ENCODE results near the gene NFATC2IP.

The NFATC2IP gene

GRCh38 chr16:28987170-28987853 is 36.6 kb downstream of the NFATC2IP start:
- Histone ChIP-seq H3K27me3 (ENCODE audit: insufficient read depth, low read length) (no peaks in the 10 kb centered on the region), H2AK5ac (ENCODE audit: low read length) (no peak overlapping the region), H3K23ac (ENCODE audit: low read length) (no peak overlapping the region), H2AFZ (ENCODE audit: insufficient read depth, low read length, poor library complexity) (no peak overlapping the region), H3K27ac (ENCODE audit: low read depth, low read length) (no peak overlapping the region), H3K4ac (ENCODE audit: low read depth, low read length) (no peak overlapping the region), H2BK5ac (ENCODE audit: low read depth, low read length, poor library complexity) (no peak overlapping the region), H3K36me3 (ENCODE audit: control insufficient read depth in 1 of 2, insufficient read depth in 2 of 2, low read length in 2 of 2) (peaks cover 36 to 53% of the 10 kb centered on the region in 2 experiments), H4K12ac (ENCODE audit: low read depth, low read length) (no peak overlapping the region), H3K9me3 (ENCODE audit: insufficient read depth, low read depth, low read length) (peaks cover 4% of the 10 kb centered on the region), H2BK120ac (ENCODE audit: insufficient read depth, low read length, poor library complexity) (no peak overlapping the region), H3K14ac (ENCODE audit: low read length) (no peak overlapping the region), H3K79me2 (ENCODE audit: control insufficient read depth, insufficient read depth, low read length, poor library complexity) (no peaks in the 10 kb centered on the region), H4K91ac (ENCODE audit: low read depth, low read length) (no peak overlapping the region), H4K8ac (ENCODE audit: low read depth, low read length) (no peak overlapping the region), H3K4me3 (ENCODE audit: low read depth, low read length) (no peak overlapping the region), H3K79me1 (ENCODE audit: low read length) (no peaks in the 10 kb centered on the region), H3K4me1 (ENCODE audit: control insufficient read depth in 1 of 2, insufficient read depth in 2 of 2, low read length in 2 of 2) (no peaks in the 10 kb centered on the region), H3K18ac (ENCODE audit: low read length) (no peak overlapping the region), H2BK12ac (ENCODE audit: low read length) (no peak overlapping the region), H3K9ac (ENCODE audit: low read length) (no peak overlapping the region), H3K4me2 (ENCODE audit: low read length) (no peak overlapping the region)
- DNase-seq, result no peak
- WGBS (ENCODE audit: extremely low coverage, insufficient coverage, insufficient read length), result no CpG with 5 or more reads among the region's 4 CpGs

- Histone ChIP-seq H3K4me3 (ENCODE audit: low read depth, low read length) (no peak overlapping the region), H4K12ac (ENCODE audit: low read depth, low read length) (no peak overlapping the region), H3K14ac (ENCODE audit: low read length) (no peak overlapping the region), H2BK12ac (ENCODE audit: low read length) (no peak overlapping the region), H3K4ac (ENCODE audit: low read depth, low read length) (no peak overlapping the region), H3K9me3 (ENCODE audit: insufficient read depth, low read depth, low read length) (peaks cover 4% of the 10 kb centered on the region), H3K79me2 (ENCODE audit: control insufficient read depth, insufficient read depth, low read length, poor library complexity) (no peaks in the 10 kb centered on the region), H2BK5ac (ENCODE audit: low read depth, low read length, poor library complexity) (no peak overlapping the region), H3K79me1 (ENCODE audit: low read length) (no peaks in the 10 kb centered on the region), H2BK120ac (ENCODE audit: insufficient read depth, low read length, poor library complexity) (no peak overlapping the region), H3K23ac (ENCODE audit: low read length) (no peak overlapping the region), H2AK5ac (ENCODE audit: low read length) (no peak overlapping the region), H3K4me2 (ENCODE audit: low read length) (no peak overlapping the region), H4K8ac (ENCODE audit: low read depth, low read length) (no peak overlapping the region), H2AFZ (ENCODE audit: insufficient read depth, low read length, poor library complexity) (no peak overlapping the region), H3K36me3 (ENCODE audit: control insufficient read depth in 1 of 2, insufficient read depth in 2 of 2, low read length in 2 of 2) (peaks cover 20 to 33% of the 10 kb centered on the region in 2 experiments), H3K18ac (ENCODE audit: low read length) (no peak overlapping the region), H3K4me1 (ENCODE audit: control insufficient read depth in 1 of 2, insufficient read depth in 2 of 2, low read length in 2 of 2) (no peaks in the 10 kb centered on the region), H3K9ac (ENCODE audit: low read length) (no peak overlapping the region), H3K27me3 (ENCODE audit: insufficient read depth, low read length) (no peaks in the 10 kb centered on the region), H4K91ac (ENCODE audit: low read depth, low read length) (no peak overlapping the region), H3K27ac (ENCODE audit: low read depth, low read length) (no peak overlapping the region)
- no CpG with 5 or more reads among the region's 14 CpGs for WGBS (ENCODE audit: extremely low coverage, insufficient coverage, insufficient read length)
- no peak for DNase-seq
Observed at GRCh38 chr16:28989363-28989762, 38.6 kb downstream of the NFATC2IP start.

- Histone ChIP-seq H3K14ac (ENCODE audit: low read length) (no peak overlapping the region), H2BK12ac (ENCODE audit: low read length) (no peak overlapping the region), H3K9ac (ENCODE audit: low read length) (no peak overlapping the region), H3K4me2 (ENCODE audit: low read length) (no peak overlapping the region), H3K79me1 (ENCODE audit: low read length) (no peaks in the 10 kb centered on the region), H3K27ac (ENCODE audit: low read depth, low read length) (no peak overlapping the region), H3K4me3 (ENCODE audit: low read depth, low read length) (no peak overlapping the region), H3K4ac (ENCODE audit: low read depth, low read length) (no peak overlapping the region), H3K27me3 (ENCODE audit: insufficient read depth, low read length) (no peaks in the 10 kb centered on the region), H3K9me3 (ENCODE audit: insufficient read depth, low read depth, low read length) (peaks cover 4% of the 10 kb centered on the region), H2BK5ac (ENCODE audit: low read depth, low read length, poor library complexity) (no peak overlapping the region), H3K18ac (ENCODE audit: low read length) (no peak overlapping the region), H3K4me1 (ENCODE audit: control insufficient read depth in 1 of 2, insufficient read depth in 2 of 2, low read length in 2 of 2) (no peaks in the 10 kb centered on the region), H3K23ac (ENCODE audit: low read length) (no peak overlapping the region), H4K12ac (ENCODE audit: low read depth, low read length) (no peak overlapping the region), H2BK120ac (ENCODE audit: insufficient read depth, low read length, poor library complexity) (no peak overlapping the region), H3K79me2 (ENCODE audit: control insufficient read depth, insufficient read depth, low read length, poor library complexity) (no peaks in the 10 kb centered on the region), H4K8ac (ENCODE audit: low read depth, low read length) (no peak overlapping the region), H2AK5ac (ENCODE audit: low read length) (no peak overlapping the region), H3K36me3 (ENCODE audit: control insufficient read depth in 1 of 2, insufficient read depth in 2 of 2, low read length in 2 of 2) (peaks cover 13 to 25% of the 10 kb centered on the region in 2 experiments), H4K91ac (ENCODE audit: low read depth, low read length) (no peak overlapping the region), H2AFZ (ENCODE audit: insufficient read depth, low read length, poor library complexity) (no peak overlapping the region)
- no CpG with 5 or more reads among the region's 11 CpGs for WGBS (ENCODE audit: extremely low coverage, insufficient coverage, insufficient read length)
- DNase-seq, result peak in 1 of 2 donors; percentile 19
Observed at GRCh38 chr16:28990375-28991040, 39.8 kb downstream of the NFATC2IP start.

GRCh38 chr16:28991687-28992086 is 41.0 kb downstream of the NFATC2IP start:
- Histone ChIP-seq H3K9me3 (ENCODE audit: insufficient read depth, low read depth, low read length) (no peaks in the 10 kb centered on the region), H3K4ac (ENCODE audit: low read depth, low read length) (no peak overlapping the region), H2BK120ac (ENCODE audit: insufficient read depth, low read length, poor library complexity) (no peak overlapping the region), H2AK5ac (ENCODE audit: low read length) (no peak overlapping the region), H3K27me3 (ENCODE audit: insufficient read depth, low read length) (no peaks in the 10 kb centered on the region), H3K36me3 (ENCODE audit: control insufficient read depth in 1 of 2, insufficient read depth in 2 of 2, low read length in 2 of 2) (peaks cover 3 to 16% of the 10 kb centered on the region in 2 experiments), H3K79me2 (ENCODE audit: control insufficient read depth, insufficient read depth, low read length, poor library complexity) (no peaks in the 10 kb centered on the region), H3K9ac (ENCODE audit: low read length) (no peak overlapping the region), H3K18ac (ENCODE audit: low read length) (no peak overlapping the region), H2BK12ac (ENCODE audit: low read length) (no peak overlapping the region), H3K14ac (ENCODE audit: low read length) (no peak overlapping the region), H2BK5ac (ENCODE audit: low read depth, low read length, poor library complexity) (no peak overlapping the region), H4K8ac (ENCODE audit: low read depth, low read length) (no peak overlapping the region), H3K23ac (ENCODE audit: low read length) (no peak overlapping the region), H3K4me1 (ENCODE audit: control insufficient read depth in 1 of 2, insufficient read depth in 2 of 2, low read length in 2 of 2) (no peaks in the 10 kb centered on the region), H3K79me1 (ENCODE audit: low read length) (no peaks in the 10 kb centered on the region), H4K91ac (ENCODE audit: low read depth, low read length) (no peak overlapping the region), H3K4me3 (ENCODE audit: low read depth, low read length) (no peak overlapping the region), H3K27ac (ENCODE audit: low read depth, low read length) (no peak overlapping the region), H2AFZ (ENCODE audit: insufficient read depth, low read length, poor library complexity) (no peak overlapping the region), H4K12ac (ENCODE audit: low read depth, low read length) (no peak overlapping the region), H3K4me2 (ENCODE audit: low read length) (no peak overlapping the region)
- DNase-seq, result no peak
- WGBS (ENCODE audit: extremely low coverage, insufficient coverage, insufficient read length), result no CpG with 5 or more reads among the region's 8 CpGs
